GM18507 (cell line): ENCODE measurements around the gene ZBTB7B.
"Not testable (repeated sequence)": the region's sequence is repeated elsewhere in the genome, so short reads cannot be mapped to it uniquely, and the experiment has no call there.

Experiments used
- DNase-seq: peaks from one replicate; pipeline ENCODE4 v3.0.0; 2011; ENCODE audit warnings: low read depth; ENCODE audit not compliant: insufficient read length; ENCODE audit errors: extremely low spot score
- FAIRE-seq: peaks from 2 replicates; lab custom pipeline; 2011; peaks lifted over from hg19 to GRCh38; lab: Jason Lieb, UNC

The ZBTB7B gene

DNA sequence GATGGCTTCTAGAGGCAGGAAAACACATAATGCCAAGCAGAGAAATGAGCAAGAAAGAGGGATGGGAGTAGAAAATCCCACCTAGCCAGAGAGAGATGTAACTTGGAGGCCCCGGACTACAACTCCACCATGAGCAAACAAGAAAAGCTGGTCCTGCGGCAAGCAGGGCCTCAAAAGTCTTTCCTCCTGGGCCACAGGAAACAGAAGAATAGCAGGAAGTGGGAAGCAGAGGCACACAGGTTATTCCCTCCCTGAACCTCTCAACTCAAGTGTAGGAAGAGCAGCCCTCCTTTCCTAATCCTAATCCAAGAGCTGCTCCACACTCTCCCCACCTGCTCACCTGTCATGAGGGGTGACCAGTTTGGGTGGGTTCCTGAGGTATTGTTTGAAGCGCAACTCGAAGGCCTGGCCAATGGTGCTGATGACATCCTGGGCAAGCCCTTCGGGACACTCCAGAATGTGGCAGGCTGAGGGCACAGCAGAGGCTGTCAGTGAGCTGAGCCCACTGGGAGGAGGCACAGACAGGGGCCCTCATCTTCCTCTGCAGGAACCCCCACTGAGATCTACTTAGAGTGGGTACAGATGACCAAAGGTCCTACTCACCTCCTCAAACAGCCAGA, 35.2 kb upstream of the ZBTB7B start:
- FAIRE-seq (no peak), DNase-seq (no peak)

DNA sequence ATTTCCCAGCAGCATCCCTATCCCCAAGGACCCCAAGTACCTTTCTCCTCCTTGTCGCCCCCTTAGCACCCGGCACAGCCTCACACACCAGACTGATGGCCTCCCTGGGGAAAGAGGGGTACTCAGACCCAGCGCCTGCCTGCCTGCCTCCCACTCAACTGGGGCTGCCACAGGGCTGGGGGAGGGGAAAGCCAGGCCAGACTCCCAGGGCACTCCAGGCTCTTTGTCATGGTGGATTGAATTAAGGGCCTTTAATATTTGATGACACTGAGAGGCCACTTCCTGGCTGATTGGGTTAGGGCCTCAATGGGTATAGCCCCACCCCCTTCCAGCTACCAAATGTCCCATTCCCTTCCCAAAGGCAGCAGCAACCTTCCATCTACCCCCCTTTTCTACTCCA, 33.9 kb upstream of the ZBTB7B start:
- DNase-seq: no peak
- no peak for FAIRE-seq

DNA sequence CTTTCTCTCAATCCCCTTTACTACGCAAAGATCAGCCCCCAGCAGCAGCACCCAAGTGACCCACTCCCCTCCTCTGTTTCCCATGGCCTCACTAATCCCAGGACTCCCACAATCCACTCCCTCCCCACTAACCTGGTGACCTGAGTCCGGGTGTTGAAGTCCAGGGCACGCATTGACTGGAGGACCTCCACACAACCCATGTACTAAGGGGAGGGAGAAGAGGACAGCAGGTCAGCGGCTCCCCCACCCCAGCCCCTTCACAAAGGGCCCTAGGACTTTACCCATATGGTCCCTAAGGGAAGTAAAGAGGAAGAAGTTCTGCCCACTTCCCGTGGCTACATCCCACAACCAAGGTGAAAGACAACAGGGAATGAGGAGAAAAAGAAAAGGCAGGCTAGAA, 33.4 kb upstream of the ZBTB7B start:
- FAIRE-seq (no peak), DNase-seq (no peak)

DNA sequence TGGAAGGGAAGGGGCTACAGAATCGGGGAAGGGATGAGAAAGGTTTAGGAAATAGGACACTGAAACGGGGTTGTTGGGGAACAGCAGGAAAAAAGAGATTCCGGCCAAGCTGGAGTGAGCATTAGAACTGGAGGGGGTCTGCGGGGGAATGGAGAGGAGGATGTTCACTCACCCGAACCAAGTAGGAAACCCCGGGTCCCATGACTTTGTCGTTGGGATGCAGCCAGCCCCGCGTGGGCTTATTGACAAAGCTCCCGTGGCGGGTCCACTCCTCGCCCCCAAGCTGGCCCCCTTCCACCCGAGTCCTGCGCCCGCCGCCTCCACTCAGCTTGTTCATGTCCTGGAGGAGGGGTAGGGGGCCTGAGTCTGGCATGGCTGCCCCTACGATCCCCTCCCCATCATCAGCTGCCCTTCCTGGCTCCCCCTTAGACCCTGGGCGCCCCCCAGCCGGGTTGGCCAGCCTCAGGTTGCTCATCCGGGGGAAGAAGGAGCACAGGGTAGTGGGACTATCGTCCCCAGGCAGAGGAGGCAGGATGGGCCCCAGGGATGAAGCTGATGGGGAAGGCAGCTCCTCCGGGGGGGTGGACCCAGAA, 32.6 kb upstream of the ZBTB7B start:
- FAIRE-seq (no peak), DNase-seq (no peak)

DNA sequence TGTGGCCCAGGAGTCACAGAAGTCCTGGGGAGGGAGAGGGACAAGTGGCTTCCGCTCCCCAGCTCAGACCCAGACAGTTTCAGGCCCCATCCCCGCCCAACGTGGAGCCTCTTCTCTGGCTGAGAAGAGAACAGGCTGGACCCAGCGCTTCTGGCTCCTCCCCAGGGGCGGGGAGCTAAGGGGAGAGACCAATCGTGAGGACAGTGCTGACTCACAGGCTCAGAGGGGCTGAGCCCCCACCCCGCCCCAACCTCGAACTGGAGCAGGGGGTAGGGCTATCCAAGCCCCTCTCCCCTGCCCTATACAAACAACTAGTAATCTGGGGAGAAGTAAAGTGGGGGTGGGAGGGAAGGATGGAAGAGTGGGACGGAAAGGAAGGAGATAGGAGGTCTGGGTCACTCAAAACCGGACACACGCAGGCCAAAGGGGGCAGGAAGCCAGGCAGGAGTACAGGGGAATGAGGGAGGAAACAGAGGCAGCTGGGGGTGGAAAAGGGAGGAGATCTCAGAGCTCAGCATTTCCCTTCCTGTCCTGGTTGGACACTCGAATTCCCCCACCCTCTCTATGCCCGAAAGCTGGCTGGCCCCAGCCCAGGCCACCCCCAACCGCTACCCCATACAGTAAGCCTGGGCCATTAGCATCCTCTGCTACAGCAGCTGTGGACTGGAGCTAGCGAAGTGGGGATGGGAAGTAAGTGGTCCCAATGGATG, 31.8 kb upstream of the ZBTB7B start, which contains the start of gene SHC1:
TSS of gene SHC1 (minus strand) at position 117 of the 710 bp plus-strand sequence. CDS start 221 bp downstream, outside the sequence.
- FAIRE-seq (no peak), DNase-seq (no peak)

DNA sequence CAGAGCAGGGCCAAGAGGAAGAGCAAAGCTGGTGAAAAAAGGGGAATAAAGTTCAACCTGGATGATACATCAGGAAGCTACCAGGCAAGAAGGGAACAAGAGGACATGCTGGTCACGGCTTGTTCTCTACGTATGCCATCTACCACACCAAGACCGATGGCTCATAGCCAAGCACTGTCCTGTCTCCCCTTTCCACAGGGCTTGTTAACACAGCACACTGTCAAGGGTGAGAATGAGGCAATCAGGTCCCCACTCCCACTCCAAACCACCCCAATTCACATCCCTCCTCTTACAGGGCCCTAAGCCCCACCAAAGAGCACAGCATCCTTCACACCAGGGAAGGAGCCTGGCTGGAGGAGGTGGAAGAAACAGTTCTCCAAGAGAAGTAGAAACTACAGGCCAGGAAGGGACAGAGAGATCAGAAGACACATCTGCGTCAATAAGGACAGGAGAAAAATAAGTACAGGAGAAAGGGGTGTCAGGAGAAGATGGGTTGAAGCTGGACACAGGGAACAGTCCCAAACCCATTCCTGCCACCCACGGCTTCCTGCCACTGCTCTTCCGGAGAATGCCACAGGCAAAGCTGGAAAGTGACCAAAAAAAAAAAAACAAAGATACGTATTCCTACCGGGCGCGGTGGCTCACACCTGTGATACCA, 31.1 kb upstream of the ZBTB7B start:
- no peak for FAIRE-seq

DNA sequence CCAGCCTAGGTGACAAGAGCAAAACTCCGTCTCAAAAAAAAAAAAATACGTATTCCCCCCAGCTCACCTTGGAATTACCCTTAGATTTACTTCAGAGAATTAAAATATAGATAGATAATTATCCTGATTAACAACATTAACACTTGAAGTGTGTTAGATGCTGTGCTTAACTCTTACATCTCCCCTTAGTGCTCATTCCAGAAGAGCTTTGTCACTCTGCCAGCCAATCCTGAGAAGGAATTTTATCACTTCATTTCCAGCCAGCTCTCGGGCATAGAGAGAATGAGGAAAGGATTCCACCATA, 30.4 kb upstream of the ZBTB7B start:
- FAIRE-seq (no peak), DNase-seq (no peak)

More for the DNA sequence above, 31.1 kb upstream of the ZBTB7B start:
- DNase-seq: no peak

DNA sequence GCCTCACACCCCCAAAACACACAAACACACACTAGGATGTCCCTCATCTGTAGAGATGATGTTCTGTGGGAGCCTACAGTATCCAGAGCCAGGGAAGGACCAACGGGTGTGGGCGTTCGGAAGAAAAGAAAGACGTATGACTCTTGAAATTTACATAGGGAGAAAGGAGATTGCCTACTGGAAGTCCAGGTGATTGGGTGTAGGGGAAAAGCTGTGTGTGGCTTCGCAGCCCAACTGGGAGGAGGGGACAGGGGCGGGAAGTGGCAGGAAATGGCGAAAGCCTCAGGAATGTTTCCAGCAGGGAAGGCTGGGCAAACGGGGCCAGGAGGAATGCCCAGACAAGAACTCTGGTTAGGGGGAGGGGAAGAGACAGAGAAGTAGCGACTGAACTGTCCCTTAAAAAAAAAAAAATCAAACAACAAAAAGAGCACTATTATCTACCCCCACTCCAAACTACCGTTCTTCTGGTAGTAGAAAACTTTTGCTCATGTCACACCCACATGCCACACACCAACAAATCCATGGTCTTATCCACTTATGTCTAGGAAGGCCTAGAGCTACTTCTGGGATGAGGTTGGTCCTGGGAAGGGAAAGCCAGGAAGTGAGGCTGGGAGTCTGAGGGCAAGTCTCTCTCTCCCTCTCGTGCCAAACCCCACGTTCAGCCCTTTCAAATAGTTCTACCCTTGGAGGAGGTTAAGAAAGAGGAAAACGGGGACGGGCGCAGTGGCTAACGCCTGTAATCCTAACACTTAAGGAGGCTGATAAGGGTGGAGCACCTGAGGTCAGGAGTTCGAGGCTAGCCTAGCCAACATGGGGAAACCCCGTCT, 29.9 kb upstream of the ZBTB7B start:
- DNase-seq: no peak

DNA sequence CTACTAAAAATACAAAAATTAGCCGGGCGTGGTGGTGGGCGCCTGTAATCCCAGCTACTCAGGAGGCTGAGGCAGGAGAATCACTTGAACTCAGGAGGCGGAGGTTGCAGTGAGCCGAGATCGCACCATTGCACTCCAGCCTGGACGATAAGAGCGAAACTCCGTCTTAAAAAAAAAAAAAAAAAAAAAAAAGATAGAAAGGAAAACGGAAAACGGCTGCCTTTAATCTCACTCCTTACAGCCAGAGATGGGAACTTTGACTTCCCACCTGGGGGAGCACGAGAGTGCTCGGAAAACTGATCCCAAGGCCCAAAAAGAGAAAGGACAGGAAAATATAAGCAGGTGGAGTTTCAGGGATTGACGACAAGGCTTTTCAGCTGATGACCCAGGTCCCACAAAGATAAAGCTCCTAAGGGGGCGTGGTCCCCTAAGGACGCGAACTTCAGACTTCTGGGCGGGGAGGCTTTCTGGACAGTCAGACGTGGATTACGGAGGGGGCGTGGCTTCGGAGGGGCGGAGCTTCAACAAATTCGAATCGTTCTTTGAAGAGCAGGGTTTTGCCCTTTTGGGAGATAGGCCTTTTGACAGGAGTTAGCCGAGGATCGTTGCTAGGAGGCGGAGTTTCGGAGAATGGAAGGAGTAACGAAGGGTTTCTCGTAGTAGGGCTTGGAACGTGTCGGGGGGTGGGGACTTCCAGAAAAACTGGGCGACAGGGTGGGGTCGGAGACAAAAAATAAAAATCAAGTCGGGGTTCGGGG, 29.1 kb upstream of the ZBTB7B start:
- DNase-seq (peak; percentile 71), FAIRE-seq (no peak)

More for the DNA sequence above, 29.9 kb upstream of the ZBTB7B start:
- FAIRE-seq: no peak

DNA sequence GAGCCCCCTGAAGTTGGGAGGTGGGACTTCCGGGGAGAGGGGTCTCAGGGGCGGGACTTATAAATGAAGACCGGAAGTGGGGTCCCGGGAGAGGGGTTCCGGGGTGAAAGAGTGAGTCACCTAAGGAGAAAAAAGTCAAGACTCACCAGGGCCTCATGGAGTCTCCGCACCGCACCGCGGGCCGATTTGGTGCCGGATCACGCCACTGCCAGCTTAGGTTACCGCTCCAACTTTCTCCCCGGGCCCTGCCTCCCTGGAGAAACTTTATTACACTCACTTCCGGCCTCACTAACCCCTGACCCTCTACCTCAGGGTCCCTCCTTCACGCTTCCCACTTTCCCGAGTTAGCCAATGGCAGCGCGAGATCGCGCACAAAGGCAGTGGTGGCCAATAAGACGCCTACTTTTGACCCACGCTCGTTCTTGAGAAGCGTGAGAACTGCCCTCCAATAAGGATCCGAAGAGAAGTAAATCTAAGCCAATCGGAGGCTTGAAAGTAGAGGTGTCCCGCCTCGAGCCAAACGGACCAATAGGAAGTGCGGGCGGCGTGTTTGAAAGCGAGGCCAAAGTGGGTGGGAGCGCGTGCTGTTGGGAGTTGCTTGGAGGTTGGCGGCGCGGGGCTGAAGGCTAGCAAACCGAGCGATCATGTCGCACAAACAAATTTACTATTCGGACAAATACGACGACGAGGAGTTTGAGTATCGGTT, 28.3 kb upstream of the ZBTB7B start, which contains the start of gene CKS1B:
TSS of gene CKS1B (plus strand) at position 580 of the 706 bp plus-strand sequence. CDS start at position 645, 65 bp downstream.
- FAIRE-seq (peak; percentile 98), DNase-seq (peak; percentile 88)

DNA sequence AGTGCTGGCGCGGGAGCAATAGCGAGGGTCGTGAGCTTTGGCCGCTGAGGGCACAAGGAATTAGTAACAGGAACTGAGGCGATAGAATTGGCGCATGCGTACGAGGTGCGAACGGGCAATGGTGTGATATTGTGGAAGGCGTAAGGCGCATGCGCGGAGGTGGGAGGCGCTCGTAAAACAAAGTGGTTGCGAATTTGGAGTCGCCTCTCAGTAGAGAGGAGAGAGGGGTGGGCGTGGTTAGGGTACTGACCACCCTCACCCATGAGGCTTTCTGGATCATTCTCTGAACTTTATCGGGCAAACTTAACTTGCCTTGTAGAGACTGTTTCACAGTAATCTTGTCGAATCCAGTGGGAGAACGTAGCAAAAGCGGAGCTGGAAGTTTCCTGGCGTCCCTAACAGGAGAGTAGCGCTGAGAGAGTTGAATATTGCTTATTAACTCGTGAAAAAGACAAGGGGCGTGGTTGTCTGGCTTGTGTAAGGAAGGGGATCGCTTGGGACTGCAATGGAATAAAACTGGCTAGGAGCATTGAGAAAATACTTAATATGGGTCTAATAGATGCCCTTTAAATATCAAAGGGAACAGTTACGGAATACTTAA, 27.7 kb upstream of the ZBTB7B start:
- DNase-seq: peak; percentile 79
- no peak for FAIRE-seq

DNA sequence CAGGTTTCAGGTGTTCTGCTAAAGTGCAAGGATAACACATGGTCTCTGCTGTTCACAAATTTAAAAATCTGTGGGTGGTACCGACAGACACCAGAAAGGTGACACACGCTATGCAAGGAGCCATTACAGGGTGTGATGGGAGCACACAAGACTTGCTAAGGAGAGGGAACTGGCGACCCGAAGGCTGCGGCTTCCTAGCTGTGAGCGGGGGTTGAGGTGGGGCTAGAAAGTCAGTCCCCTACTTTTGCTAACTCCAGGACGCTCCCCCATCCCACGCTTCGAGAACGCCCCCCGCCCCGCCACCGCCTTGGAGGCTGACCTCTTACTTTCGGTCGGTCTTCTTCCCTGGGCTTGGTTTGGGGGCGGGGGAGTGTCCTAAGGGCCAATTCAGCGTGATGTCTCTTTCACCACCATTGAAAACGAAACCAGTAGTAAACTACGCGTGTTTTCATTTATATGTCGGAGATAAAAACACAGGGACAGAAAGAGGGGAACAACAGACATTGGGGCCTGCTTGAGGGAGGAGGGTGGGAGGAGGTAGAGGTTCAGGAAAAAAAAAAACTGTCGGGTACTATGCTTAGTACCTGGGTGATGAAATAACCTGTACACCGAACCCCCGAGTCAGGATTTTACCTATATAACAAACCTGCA, 27.1 kb upstream of the ZBTB7B start:
- FAIRE-seq (peak; percentile 76), DNase-seq (no peak)

DNA sequence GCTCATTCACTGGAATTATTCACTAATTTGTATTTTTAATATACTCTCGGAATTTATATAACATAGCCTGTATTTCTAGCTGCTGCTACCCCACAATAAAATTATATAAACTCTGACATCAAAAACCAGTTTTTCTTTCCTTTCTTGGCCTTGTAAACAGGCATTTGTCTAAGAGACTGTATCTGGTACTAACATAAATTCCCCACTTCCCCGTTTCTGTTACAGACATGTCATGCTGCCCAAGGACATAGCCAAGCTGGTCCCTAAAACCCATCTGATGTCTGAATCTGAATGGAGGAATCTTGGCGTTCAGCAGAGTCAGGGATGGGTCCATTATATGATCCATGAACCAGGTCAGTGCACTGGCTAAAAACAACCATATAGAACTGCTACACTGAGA, 24.8 kb upstream of the ZBTB7B start:
- FAIRE-seq, DNase-seq: not testable (repeated sequence)

DNA sequence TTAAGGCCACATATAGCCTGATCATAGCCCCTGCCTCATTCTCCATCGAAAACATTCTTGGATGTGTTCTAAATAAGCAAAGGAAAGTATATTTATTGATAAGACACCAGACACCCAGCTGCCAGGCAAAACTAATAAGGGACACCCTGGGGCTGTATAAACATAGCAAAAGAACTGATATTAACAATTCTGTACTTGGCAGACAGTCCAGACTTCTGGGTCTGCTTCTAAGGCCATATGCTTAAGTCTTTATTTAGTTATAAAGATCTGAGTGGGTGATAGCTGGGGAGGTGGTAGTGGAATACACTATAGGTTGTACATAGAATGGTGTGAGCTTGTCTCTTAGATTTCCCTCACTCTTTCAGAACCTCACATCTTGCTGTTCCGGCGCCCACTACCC, 24.2 kb upstream of the ZBTB7B start:
- DNase-seq (no peak), FAIRE-seq (no peak)

DNA sequence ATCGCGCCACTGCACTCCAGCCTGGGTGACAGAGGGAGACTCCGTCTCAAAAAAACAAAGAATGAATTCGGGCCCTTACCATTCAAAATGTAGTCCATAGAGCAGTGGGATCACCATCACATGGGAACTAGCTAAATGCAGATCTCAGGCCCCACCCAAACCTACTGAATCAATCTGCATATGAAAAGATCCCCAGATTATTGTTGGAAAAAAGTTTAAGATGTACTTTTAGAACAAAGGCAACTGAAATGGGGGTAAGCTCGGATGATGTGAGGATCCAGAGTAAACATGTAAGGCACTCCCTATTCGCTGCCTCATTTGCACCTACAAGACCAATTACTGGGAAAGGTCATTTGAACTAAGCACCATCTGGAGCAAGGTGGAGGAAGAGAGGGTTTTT, 20.3 kb upstream of the ZBTB7B start:
- DNase-seq (no peak), FAIRE-seq (no peak)

DNA sequence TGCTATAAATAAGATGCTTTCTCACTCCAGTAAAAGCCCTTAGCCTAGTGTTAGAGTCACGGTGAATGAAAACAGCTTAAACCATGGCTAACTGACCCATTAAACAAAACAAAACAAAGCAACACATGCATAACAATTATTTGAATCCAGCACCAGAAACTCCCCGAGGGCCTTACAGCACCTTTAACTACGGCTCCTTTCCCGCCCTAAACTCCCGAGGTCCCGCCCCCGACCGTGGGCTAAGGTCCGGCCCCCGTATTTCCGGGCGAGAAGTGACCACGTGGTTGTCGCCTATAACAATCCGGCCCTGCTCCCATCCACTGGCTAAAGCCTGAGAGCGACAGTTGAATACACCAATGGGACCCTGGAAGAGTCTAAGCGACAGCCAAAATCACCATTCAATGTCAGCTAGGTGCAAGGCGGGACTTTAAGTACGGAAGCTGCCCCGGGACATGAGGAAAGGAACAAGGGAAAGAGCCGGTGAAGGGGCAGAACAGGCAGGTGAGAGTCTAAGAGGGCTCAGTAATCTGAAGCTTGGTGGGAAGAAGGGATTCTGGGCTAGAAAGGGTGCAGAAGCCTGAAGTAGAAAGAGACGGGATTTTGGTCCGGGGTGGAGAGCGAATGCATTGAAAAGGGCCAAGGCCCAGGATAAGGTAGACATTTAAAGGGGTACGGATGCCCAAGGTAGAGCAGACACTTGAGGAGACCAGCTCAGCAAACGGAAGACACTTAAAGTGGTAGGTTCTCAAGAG, 19.5 kb upstream of the ZBTB7B start, which contains the start of gene FLAD1:
TSS of gene FLAD1 (plus strand) at position 448 of the 752 bp plus-strand sequence. CDS start 351 bp downstream, outside the sequence.
- FAIRE-seq (peak; percentile 95), DNase-seq (peak; percentile 94)
